Posterior cingulate gyrus (tissue), 11 donors: ENCODE data around the gene B3GNT8.
"Not testable (repeated sequence)": the region's sequence is repeated elsewhere in the genome, so short reads cannot be mapped to it uniquely, and the experiment has no call there.

Experiments used
- DNase-seq, 10 donors: peaks; one replicate each; pipeline versions ENCODE4 v3.0.0 to v3.0.0-alpha.2; 2020 to 2021; ENCODE audit warnings: mixed read lengths in 3 of 10
- intact Hi-C: fragments of 100-400 bp; cut with DNase I; formaldehyde crosslinking; loops from one replicate; pipeline ENCODE4 v1.15.1; 2023

The B3GNT8 gene

DNA sequence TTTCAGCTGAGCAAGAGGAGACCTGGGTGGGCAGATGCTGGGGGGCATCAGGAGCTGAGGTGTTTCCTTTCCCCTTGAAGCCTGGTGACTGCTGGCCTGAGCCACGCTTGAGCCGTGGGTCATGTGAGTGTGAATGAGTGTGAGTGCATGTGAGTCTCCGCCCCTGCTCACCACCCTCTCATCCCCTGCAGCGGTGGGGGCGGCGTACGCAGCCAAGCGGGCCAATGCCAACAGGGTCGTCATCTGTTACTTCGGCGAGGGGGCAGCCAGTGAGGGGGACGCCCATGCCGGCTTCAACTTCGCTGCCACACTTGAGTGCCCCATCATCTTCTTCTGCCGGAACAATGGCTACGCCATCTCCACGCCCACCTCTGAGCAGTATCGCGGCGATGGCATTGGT, 5.2 kb downstream of the B3GNT8 start:
- DNase-seq, result peak in 1 of 10 donors; percentile 46
- intact Hi-C loops, result no loop called here

GRCh38 chr19:41421314-41421713, 5.9 kb downstream of the B3GNT8 start:
- DNase-seq, result peak in 1 of 10 donors; percentile 24
- intact Hi-C loops, result no loop called here

DNA sequence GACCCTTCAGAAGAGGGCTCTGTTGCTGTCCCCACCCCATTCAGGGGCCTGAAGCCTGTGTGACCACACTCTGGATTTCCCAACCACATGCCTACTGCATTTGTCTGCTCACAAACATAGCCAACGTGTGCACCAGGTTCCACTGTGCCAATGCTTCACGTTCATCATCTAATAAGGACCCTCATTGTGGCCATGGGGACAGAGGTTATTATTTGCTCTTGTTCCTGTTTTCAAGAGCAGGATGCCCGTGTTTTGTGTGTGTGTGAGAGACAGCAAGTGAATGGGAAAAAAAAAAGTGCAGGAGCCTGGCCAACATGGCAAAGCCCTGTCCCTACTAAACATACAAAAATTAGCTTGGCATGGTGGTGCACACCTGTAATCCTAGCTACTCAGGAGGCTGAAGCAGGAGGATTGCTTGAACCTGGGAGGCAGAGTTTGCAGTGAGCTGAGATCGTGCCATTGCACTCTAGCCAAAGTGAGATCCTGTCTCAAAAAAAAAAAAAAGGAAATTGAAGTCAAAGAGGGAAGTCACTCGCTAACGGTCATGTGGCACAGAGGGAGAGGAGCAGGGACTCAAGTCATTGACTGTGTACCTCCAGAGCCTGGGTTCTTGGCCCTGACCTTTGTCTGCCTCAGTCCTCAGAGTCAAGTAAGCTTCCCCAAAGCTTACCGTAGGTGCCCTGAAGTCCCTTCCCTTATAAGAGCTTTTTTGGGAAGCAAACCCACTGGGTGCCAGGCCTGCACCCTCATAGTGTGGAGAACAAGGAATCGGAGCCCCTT, 6.9 kb downstream of the B3GNT8 start:
- DNase-seq, result peak in 1 of 10 donors; percentile 26
- intact Hi-C loops, result no loop called here

DNA sequence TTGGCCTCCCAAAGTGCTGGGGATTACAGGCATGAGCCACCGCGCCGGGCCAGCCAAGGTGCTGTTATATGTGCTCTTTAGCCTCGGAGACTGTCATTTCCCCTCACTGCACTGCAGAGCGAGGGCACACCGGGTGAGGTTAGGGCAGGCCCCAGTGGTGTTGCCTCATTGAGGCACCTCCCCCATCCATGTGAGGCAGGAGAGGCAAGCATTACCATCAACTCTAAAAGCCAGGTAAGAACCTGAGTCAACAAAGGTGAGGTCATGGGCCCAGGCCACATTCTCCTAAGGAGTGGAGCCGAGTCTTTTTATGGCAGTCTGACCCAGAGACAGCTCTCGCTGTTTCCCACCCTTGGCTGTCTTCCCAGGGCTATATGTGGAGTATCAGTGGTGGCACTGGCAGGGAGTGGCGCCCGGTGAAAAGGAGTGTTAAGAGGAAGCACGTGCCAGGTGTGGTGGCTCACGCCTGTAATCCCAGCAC, 10.9 kb downstream of the B3GNT8 start:
- no peak for DNase-seq
- intact Hi-C loops, result no loop called here

GRCh38 chr19:41415154-41415571, 12.0 kb downstream of the B3GNT8 start:
- intact Hi-C loops, result no loop called here
- DNase-seq, result peak in 1 of 10 donors; percentile 37

DNA sequence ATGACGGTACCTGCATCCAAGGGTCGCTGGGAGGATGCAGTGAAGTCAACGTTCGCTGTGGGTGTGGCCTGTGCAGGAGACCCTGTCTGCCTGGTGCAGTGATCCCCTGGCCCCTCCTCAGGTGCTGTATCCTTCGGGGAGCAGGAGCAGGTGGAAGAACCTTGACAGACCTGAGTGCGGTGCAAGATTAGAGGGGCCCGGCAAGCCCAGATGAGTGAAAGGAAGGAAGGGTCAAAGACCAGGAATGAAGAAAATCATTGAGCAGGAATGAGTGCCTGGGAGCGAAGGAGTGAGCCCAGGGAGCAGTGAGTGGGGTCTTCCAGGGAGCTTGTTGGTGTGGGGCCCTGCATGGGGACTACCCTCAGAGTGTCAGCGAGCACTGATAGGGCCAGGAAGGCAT, 12.7 kb downstream of the B3GNT8 start:
- no peak for DNase-seq
- intact Hi-C loops, result no loop called here

DNA sequence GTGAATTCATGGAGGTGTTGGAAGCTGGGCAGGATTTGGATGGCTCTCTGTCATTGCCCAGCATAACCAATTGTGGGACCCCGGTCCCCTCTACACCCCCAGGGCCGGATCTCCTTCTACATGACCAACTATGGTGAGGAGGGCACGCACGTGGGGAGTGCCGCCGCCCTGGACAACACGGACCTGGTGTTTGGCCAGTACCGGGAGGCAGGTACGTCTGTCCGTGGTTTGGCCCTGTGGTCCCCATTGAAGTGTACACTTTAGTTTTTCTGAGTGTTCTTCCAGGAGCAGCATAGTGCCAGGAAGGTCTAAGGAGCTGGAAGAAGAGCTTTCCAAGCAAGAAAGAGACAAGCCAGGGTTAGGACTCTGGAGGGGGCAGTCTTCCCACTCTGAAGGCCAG, 13.2 kb downstream of the B3GNT8 start:
- DNase-seq, result no peak
- intact Hi-C loops, result no loop called here

GRCh38 chr19:41412953-41413352, 14.2 kb downstream of the B3GNT8 start:
- DNase-seq, result no peak
- intact Hi-C loops, result no loop called here

GRCh38 chr19:41411968-41412265, 15.3 kb downstream of the B3GNT8 start:
- intact Hi-C loops, result no loop called here
- DNase-seq, result peak in 8 of 10 donors; percentile 28 to 96 (median 54)

- intact Hi-C loops, result no loop called here
- peak in 1 of 10 donors; percentile 10 for DNase-seq
Measured at GRCh38 chr19:41411100-41411967, 15.8 kb downstream of the B3GNT8 start.

DNA sequence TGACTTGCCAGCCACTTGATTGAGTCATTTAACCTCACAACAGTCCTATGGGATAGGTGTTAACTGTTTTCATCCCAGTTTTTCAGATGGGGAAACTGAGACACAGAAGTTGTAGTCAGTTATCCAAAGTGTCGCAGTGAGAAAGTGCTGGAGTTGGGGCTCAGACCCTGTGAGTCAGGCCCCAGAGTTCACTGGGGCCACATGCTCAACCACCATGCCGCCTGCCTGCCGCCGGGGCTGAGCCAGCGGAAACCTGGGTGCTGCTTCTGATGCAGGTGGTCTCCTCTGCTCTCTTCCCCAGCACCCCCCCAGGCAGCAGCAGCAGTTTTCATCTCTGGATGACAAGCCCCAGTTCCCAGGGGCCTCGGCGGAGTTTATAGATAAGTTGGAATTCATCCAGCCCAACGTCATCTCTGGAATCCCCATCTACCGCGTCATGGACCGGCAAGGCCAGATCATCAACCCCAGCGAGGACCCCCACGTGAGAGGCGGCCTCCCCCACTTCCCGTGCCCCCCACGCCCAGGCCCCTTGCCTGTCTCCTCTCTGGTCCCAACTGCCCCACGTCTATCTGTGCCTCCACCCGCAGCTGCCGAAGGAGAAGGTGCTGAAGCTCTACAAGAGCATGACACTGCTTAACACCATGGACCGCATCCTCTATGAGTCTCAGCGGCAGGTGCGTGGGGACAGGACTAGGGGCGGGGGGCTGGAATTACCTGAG, 16.7 kb downstream of the B3GNT8 start:
- DNase-seq, result peak in 1 of 10 donors; percentile 57
- intact Hi-C loops, result no loop called here

DNA sequence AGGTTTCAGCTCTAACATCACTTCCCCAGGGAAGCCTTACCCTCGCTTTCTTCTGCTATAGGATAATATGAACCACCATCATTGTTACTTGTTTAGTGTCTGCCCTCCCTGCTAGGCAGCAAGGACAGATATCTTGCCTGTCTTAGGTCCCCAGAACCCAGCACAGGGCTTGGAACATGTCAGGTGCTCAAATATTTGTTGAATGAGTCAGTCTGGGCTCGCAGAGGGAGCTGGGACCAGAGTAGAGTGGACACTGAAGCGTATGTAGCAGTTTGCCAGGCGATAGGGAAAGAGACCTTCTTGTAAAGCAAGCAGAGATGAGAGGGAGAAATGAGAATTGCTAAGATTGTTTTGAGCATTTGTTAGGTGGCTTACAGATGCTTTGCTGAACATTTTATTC, 17.9 kb downstream of the B3GNT8 start:
- no peak for DNase-seq
- intact Hi-C loops, result no loop called here

GRCh38 chr19:41408846-41409245, 18.3 kb downstream of the B3GNT8 start:
- intact Hi-C loops, DNase-seq: not testable (repeated sequence)

DNA sequence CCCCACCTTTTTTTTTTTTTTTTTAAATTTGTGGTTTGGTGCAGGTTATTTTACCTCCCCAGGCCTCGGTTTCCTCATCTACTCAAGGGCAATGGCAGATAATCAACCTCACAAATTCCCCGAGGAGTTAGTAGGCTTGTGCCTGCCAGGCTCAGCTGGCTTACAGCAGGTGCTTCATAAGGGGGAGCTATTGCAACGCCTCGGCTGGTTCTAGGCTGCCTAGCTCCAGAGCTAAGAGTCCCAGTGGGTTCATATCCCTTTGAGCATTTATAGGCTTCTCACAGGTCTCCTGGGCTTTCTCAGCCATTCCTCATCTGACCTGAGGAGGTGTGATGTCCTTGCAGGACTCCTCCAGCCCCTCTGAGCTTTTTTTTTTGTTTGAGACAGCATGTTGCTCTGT, 18.9 kb downstream of the B3GNT8 start:
- intact Hi-C loops, result no loop called here
- DNase-seq, result peak in 1 of 10 donors; percentile 22

DNA sequence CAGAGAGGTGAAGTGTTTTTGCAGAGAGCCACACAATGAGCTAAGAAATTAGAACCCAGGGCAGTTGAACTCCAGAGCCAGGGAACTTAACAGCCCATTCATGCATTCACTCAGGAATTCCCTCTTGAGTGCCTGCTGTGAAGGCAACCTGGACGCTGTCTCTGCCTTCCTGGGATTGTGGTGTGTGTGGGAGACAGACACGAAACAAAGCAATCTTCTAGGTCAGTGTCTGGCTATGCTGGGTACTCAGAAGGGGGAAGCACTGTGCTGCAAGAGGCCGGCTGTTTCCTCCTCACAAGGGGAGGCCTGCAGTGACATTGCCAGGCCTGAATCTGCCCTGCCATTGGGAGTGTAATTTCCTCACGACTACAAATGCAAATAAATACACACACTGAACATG, 19.9 kb downstream of the B3GNT8 start:
- intact Hi-C loops, result no loop called here
- peak in 1 of 10 donors; percentile 21 for DNase-seq

- no peak for DNase-seq
- intact Hi-C loops, result no loop called here
Measured at GRCh38 chr19:41405776-41406175, 21.4 kb downstream of the B3GNT8 start.

DNA sequence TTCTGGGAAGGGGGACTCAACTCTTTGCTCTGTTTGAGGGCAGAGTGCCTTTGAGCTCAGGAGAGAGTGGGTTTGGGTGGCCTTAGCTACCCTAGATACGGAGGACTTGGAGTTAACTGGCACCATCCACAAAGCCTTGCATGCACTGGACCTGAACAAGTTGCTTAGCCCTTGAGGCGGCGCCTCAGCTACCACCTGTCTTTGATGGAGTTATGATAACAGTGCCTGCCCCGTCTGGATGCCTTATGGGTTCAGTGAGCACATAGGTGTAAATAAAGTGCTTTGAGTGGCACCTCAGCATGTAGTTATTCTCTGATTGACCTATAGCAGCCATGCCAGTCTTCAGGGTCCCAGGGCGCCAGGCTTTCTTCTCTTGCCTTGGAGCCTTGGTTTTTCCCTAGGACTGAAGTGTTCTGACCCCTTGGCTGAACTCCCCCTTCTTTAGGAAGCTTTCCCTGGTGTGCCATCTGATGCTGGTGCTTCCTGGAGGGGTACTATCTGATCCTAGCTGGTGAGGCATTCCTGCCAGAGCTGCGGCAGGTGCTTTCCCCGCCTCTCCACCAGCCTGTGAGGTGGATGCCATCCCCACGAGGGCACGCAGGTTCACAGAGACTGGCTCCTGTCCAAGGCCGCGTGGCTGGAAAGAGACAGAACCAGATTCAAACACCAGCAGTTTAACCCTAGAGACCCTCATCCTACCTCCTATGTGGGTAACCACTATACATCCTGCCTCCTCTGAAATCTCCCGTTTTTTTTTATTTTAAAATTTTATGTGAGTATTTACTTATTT, 23.8 kb downstream of the B3GNT8 start:
- DNase-seq, result peak in 1 of 10 donors; percentile 22
- intact Hi-C loops, result no loop called here

DNA sequence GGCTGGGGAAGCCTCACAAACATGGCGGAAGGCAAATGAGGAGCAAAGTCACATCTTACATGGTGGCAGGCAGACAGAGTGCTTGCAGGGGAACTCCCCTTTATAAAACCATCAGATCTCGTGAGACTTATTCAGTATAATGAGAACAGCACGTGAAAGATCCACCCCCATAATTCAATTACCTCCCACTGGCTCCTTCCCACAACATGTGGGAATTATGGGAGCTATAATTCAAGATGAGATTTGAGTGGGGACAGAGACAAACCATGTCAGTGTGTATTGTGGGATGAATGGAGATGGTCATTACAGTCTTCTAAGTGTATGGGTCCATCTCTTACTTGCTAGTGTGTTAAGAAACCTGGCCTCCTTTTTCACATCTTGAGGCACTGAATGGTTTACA, 25.2 kb downstream of the B3GNT8 start:
- no peak for DNase-seq

GRCh38 chr19:41401483-41401882, 25.7 kb downstream of the B3GNT8 start:
- intact Hi-C loops, result no loop called here
- DNase-seq, result no peak

More for the DNA sequence above, 25.2 kb downstream of the B3GNT8 start:
- intact Hi-C loops, result no loop called here

DNA sequence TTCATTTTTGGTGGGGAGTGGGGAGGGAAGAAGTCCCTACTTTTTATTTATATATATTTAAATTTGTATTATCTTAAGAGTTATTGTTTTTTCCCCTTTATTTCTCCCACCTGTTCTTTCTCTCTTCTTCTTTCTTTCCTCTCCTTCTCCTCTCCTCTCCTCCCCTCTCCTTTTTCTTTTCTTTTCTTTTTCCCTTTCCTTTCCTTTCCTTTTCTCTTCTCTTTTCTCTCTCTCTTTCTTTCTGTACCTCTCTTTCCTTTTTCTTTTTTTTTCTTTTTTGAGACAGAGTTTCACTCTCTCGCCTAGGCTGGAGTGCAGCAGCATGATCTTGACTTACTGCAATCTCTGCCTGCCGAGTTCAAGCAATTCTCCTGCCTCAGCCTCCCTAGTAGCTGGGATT, 27.6 kb downstream of the B3GNT8 start:
- peak in 1 of 10 donors; percentile 28 for DNase-seq
- intact Hi-C loops, result no loop called here
